ENCODE results near the gene LIN7A.
"Not testable (repeated sequence)": the region's sequence is repeated elsewhere in the genome, so short reads cannot be mapped to it uniquely, and the experiment has no call there.

- TF ChIP-seq POLR2AphosphoS5 (IDR thresholded peaks at IDR 0.05; ENCODE audit: low read depth, low read length); TAF1 (IDR thresholded peaks at IDR 0.05; ENCODE audit: low read depth, low read length); POLR2A (IDR thresholded peaks at IDR 0.05; ENCODE audit: low read depth, low read length); POU2F2 (IDR thresholded peaks at IDR 0.05; ENCODE audit: low read depth, low read length); SPI1 (IDR thresholded peaks at IDR 0.05; ENCODE audit: low read depth, low read length); PAX5 (IDR thresholded peaks at IDR 0.05; ENCODE audit: insufficient read depth, low read length, severe bottlenecking): not testable (repeated sequence)
Observed at GRCh38 chr12:80782963-80783470, 154.7 kb downstream of the LIN7A start.

Measured in GM12891 (cell line).